Measurements from ENCODE around the gene PKN2.

DNA sequence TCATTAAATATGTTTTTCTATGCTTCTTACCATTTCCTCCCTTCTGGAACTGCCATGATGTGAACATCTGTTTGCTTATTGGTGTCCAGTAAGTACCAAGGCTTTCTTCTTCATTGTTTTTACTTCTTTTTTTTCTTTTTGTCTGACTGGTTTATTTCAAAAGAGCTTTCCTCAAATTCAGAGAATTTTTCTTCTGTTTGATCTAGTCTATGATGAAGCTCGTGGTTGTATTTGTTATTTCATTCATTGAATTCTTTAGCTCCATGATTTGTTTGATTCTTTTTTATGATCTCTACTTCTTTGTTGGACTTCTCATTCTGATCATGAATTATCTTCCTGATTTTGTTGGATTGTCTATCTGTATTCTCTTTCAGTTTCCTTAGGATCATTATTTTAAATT lies 49.5 kb upstream of the PKN2 start:
- TF ChIP-seq, protein P1, sequence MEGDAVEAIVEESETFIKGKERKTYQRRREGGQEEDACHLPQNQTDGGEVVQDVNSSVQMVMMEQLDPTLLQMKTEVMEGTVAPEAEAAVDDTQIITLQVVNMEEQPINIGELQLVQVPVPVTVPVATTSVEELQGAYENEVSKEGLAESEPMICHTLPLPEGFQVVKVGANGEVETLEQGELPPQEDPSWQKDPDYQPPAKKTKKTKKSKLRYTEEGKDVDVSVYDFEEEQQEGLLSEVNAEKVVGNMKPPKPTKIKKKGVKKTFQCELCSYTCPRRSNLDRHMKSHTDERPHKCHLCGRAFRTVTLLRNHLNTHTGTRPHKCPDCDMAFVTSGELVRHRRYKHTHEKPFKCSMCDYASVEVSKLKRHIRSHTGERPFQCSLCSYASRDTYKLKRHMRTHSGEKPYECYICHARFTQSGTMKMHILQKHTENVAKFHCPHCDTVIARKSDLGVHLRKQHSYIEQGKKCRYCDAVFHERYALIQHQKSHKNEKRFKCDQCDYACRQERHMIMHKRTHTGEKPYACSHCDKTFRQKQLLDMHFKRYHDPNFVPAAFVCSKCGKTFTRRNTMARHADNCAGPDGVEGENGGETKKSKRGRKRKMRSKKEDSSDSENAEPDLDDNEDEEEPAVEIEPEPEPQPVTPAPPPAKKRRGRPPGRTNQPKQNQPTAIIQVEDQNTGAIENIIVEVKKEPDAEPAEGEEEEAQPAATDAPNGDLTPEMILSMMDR (conservative IDR thresholded peaks at IDR 0.05 in 1 of 2, IDR thresholded peaks at IDR 0.05 in 1 of 2; ENCODE audit: extremely low read depth in 1 of 2, insufficient read depth in 1 of 2, low read depth in 1 of 2, low read length in 2 of 2) = no peak
- TF ChIP-seq EZH2 (IDR thresholded peaks at IDR 0.05; ENCODE audit: borderline replicate concordance, low read length) = no peak
